H1 (cell line): Measurements from ENCODE around the gene ACACA.

Source experiments
- ATF2 ChIP-seq: IDR thresholded peaks from 2 replicates; pipeline ENCODE4 v1.6.1; 2012; ENCODE audit warnings: low read length, inconsistent platforms
- CREB1 ChIP-seq: IDR thresholded peaks from 2 replicates; pipeline ENCODE4 v1.6.1; 2012; ENCODE audit warnings: inconsistent platforms
- CTCF ChIP-seq, 3 experiments: IDR thresholded peaks; 1 replicate in 2 of 3; 2 replicates in 1 of 3; pipeline versions ENCODE4 v1.5.1 to v1.6.1; 2011; ENCODE audit warnings: low read length in 3 of 3, mild to moderate bottlenecking in 3 of 3, inconsistent platforms in 2 of 3, low read depth in 1 of 3, moderate library complexity in 1 of 3; ENCODE audit not compliant: insufficient read depth in 1 of 3; ENCODE audit errors: control extremely low read depth in 1 of 3
- EZH2 ChIP-seq: fragments of 200-600 bp; sonication (generic); IDR thresholded peaks from 2 replicates; pipeline ENCODE4 v1.7.1; 2012; ENCODE audit warnings: low read depth, mild to moderate bottlenecking, moderate library complexity, low read length, inconsistent platforms; ENCODE audit not compliant: severe bottlenecking
- FOSL1 ChIP-seq: IDR thresholded peaks from 2 replicates; pipeline ENCODE4 v1.6.1; 2011; ENCODE audit warnings: mild to moderate bottlenecking, low read depth, low read length, moderate library complexity; ENCODE audit not compliant: insufficient read depth
- GTF2F1 ChIP-seq: IDR thresholded peaks from 2 replicates; pipeline ENCODE4 v1.6.1; 2012; ENCODE audit warnings: low read depth, low read length, improper control_type of control experiment, borderline replicate concordance
- MAFK ChIP-seq: IDR thresholded peaks from 2 replicates; pipeline ENCODE4 v1.6.1; 2012; ENCODE audit warnings: low read depth, mild to moderate bottlenecking, improper control_type of control experiment, low read length
- POLR2A ChIP-seq, 2 experiments: IDR thresholded peaks; 1 replicate in 1 of 2; 2 replicates in 1 of 2; pipeline ENCODE4 v1.6.1; 2011; ENCODE audit warnings: low read depth in 2 of 2, low read length in 2 of 2, mild to moderate bottlenecking in 2 of 2; ENCODE audit errors: control extremely low read depth in 1 of 2
- POLR2AphosphoS5 ChIP-seq: IDR thresholded peaks from 2 replicates; pipeline ENCODE4 v1.6.1; 2011; ENCODE audit warnings: low read depth, low read length
- POU5F1 ChIP-seq: IDR thresholded peaks from 2 replicates; pipeline ENCODE4 v1.6.1; 2011; ENCODE audit warnings: low read depth, mild to moderate bottlenecking, low read length, moderate library complexity
- SIN3A ChIP-seq, 2 experiments: IDR thresholded peaks in 1 of 2; conservative IDR thresholded peaks in 1 of 2; 2 replicates each; pipeline ENCODE4 v1.6.1; 2011 to 2012; ENCODE audit warnings: low read length in 2 of 2, improper control_type of control experiment in 1 of 2, low read depth in 1 of 2, mild to moderate bottlenecking in 1 of 2
- SIRT6 ChIP-seq: IDR thresholded peaks from one replicate; pipeline ENCODE4 v1.7.1; 2012; ENCODE audit warnings: low read length, inconsistent platforms
- ZNF274 ChIP-seq: IDR thresholded peaks from 2 replicates; pipeline ENCODE4 v1.7.0; 2012; ENCODE audit warnings: low read length, borderline replicate concordance; ENCODE audit errors: extremely low read depth

- TF ChIP-seq CTCF (IDR thresholded peaks at IDR 0.05; ENCODE audit: control extremely low read depth in 1 of 3, insufficient read depth in 1 of 3, low read depth in 1 of 3, low read length in 3 of 3) (no peak), POLR2AphosphoS5 (no peak), POLR2A (IDR thresholded peaks at IDR 0.05; ENCODE audit: control extremely low read depth in 1 of 2, low read depth in 2 of 2, low read length in 2 of 2) (no peak), POU5F1 (no peak), EZH2 (no peak), ZNF274 (no peak), GTF2F1 (no peak), SIRT6 (no peak), SIN3A (conservative IDR thresholded peaks at IDR 0.05 in 1 of 2, IDR thresholded peaks at IDR 0.05 in 1 of 2; ENCODE audit: low read depth in 1 of 2, low read length in 2 of 2) (no peak), ATF2 (no peak), FOSL1 (no peak), CREB1 (no peak), MAFK (no peak)
Measured at GRCh38 chr17:37276475-37276874, 130.2 kb downstream of the ACACA start.
